OCI-LY7 (cell line): Measurements from ENCODE around the gene FARP2. TPM values are rescaled to one million over a fixed set of nuclear protein-coding genes. Genes with fewer than 3 reads are reported as not detected.

Experiments
- microRNA-seq: library from miRNA; unstranded; fragments of <30 nt; microRNA quantifications from one replicate; pipeline ENCODE4 v1.2.0, GENCODE V29; 2022; ENCODE audit warnings: borderline replicate concordance
- small RNA-seq: library from RNA; depleted of rRNA; stranded (forward); fragments of <200 nt; gene quantifications from one replicate; pipeline ENCODE3, GENCODE V24; 2014
- total RNA-seq, 2 experiments: library from RNA; depleted of rRNA in 1 of 2; stranded (reverse); fragments of >200 nt in 1 of 2; shearing (Covaris generic) in 1 of 2; gene quantifications; 2 replicates each; pipeline ENCODE4 v1.2.3, GENCODE V29; 2014 to 2022

Gene FARP2
- total RNA-seq, 2 experiments from 2014 or later = 33.6 to 52.7 TPM

Small RNA genes within 50 kb of the gene (microRNA-seq; reads per million reads assigned to microRNA genes)
- not detected for gene MIR3133

Small RNA genes within 50 kb of the gene (small RNA-seq; reads per million reads assigned to genes)
- not detected for gene MIR3133

Other genes with a start within 250 kb of the FARP2 start
- 26.8 and 72.9 TPM in 2 replicates for gene PASK, start 206.8 kb upstream of the FARP2 start, total RNA-seq (2014; rRNA removed; shearing (Covaris generic))
- gene PASK, start 206.8 kb upstream of the FARP2 start, total RNA-seq (2022) = 73.5 and 84.3 TPM in 2 replicates
- 46.0 and 61.4 TPM in 2 replicates for gene PPP1R7, start 205.8 kb upstream of the FARP2 start, total RNA-seq (2014; rRNA removed; shearing (Covaris generic))
- gene PPP1R7, start 205.8 kb upstream of the FARP2 start, total RNA-seq (2022) = 82.0 and 97.1 TPM in 2 replicates
- 0.16 TPM in 1 of 2 replicates, not detected in the other for gene ANO7, start 167.6 kb upstream of the FARP2 start, total RNA-seq (2014; rRNA removed; shearing (Covaris generic))
- gene ANO7, start 167.6 kb upstream of the FARP2 start, total RNA-seq (2022) = 0.46 TPM in 1 of 2 replicates, not detected in the other
- gene HDLBP, start 40.6 kb upstream of the FARP2 start, total RNA-seq (2014; rRNA removed; shearing (Covaris generic)) = 155 and 176 TPM in 2 replicates
- 148 and 170 TPM in 2 replicates for gene HDLBP, start 40.6 kb upstream of the FARP2 start, total RNA-seq (2022)
- 198 and 222 TPM in 2 replicates for gene SEPTIN2, start 40.4 kb upstream of the FARP2 start, total RNA-seq (2014; rRNA removed; shearing (Covaris generic))
- gene SEPTIN2, start 40.4 kb upstream of the FARP2 start, total RNA-seq (2022) = 275 and 301 TPM in 2 replicates
- 167 and 201 TPM in 2 replicates for gene STK25, start 152.3 kb downstream of the FARP2 start, total RNA-seq (2014; rRNA removed; shearing (Covaris generic))
- gene STK25, start 152.3 kb downstream of the FARP2 start, total RNA-seq (2022) = 120 and 135 TPM in 2 replicates
- gene BOK, start 202.5 kb downstream of the FARP2 start, total RNA-seq (2014; rRNA removed; shearing (Covaris generic)) = not detected in 2 replicates
- gene BOK, start 202.5 kb downstream of the FARP2 start, total RNA-seq (2022) = not detected in 2 replicates